ENCODE data around the gene GNG12.

GNG12 gene

DNA sequence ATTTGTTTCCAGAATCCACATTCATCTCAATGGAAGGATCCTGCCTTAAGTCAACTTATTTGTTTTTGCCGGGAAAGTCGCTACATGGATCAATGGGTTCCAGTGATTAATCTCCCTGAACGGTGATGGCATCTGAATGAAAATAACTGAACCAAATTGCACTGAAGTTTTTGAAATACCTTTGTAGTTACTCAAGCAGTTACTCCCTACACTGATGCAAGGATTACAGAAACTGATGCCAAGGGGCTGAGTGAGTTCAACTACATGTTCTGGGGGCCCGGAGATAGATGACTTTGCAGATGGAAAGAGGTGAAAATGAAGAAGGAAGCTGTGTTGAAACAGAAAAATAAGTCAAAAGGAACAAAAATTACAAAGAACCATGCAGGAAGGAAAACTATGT lies 145.6 kb downstream of the GNG12 start:
- H3K27ac ChIP-seq (ENCODE audit: low read depth, low read length), result no peak overlapping the region
- H3K4me3 ChIP-seq (ENCODE audit: low read depth in 1 of 2, low read length in 2 of 2), result peak overlapping the region in 1 of 2 donors; percentile 94
- peak overlapping the region in 1 of 2 donors; percentile 15 for H3K9ac ChIP-seq (ENCODE audit: low read depth in 1 of 2, low read length in 2 of 2)
- peaks cover 27 to 34% of the 10 kb centered on the region in 2 donors for H3K4me1 ChIP-seq (ENCODE audit: control insufficient read depth in 1 of 2, insufficient read depth in 2 of 2, low read length in 2 of 2)
- no peaks in the 10 kb centered on the region for H3K27me3 ChIP-seq (ENCODE audit: control insufficient read depth in 1 of 2, insufficient read depth in 2 of 2, low read length in 2 of 2)
- H3K9me3 ChIP-seq (ENCODE audit: control insufficient read depth in 1 of 2, low read length in 2 of 2), result no peaks in the 10 kb centered on the region
- peaks cover 8 to 17% of the 10 kb centered on the region in 2 donors for H3K36me3 ChIP-seq (ENCODE audit: control insufficient read depth in 1 of 2, insufficient read depth in 2 of 2, low read length in 2 of 2)

DNA sequence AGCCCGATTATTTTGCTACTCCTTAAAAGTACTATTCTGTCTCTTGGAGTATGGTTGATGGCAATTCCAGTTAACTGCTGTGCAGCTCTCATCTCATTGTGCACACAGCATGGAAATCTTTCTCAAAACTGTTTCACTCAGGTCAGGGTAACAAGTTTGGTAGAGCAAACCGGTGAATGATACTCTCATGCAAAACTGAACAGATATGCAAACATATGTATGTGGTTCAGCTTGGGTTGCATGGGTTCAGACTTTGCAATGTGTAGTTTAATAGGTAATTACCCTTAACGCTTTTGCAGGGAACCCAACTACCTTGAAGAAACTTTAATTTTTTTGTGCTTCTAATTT lies 146.1 kb downstream of the GNG12 start:
- H3K27ac ChIP-seq (ENCODE audit: low read depth, low read length), result peak overlapping the region; percentile 34

DNA sequence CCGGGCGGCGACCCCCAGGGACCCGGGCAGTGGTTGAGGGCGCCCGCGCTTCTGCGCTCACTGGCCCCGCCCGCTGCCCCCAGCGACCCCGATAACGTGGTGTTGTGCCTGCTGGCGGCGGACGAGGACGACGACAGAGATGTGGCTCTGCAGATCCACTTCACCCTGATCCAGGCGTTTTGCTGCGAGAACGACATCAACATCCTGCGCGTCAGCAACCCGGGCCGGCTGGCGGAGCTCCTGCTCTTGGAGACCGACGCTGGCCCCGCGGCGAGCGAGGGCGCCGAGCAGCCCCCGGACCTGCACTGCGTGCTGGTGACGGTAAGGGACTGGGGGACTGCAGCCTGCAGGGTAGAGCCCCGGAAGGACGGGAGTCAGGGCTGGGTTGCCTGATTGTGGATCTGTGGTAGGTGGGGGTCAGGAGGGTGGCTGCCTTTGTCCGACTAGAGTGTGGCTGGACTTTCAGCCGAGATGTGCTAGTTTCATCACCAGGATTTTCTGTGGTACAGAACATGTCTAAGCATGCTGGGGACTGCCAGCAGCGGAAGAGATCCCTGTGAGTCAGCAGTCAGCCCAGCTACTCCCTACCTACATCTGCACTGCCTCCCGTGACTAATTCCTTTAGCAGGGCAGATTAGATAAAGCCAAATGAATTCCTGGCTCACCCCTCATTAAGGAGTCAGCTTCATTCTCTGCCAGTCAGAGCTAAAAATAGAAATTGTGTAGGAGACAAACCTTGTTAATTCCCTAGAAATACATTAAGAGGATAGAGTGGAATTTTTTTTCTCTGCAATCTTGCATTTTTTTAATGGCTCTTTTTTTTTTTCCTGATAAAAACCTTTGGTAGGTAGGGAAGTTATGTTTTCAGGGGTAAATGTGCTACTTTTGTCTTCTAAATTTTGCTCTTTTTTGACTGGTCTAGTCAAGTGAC lies 146.7 kb downstream of the GNG12 start:
- H3K9ac ChIP-seq (ENCODE audit: low read depth in 1 of 2, low read length in 2 of 2), result peak overlapping the region; percentile 89 to 97
- no peaks in the 10 kb centered on the region for H3K9me3 ChIP-seq (ENCODE audit: control insufficient read depth in 1 of 2, low read length in 2 of 2)
- H3K36me3 ChIP-seq (ENCODE audit: control insufficient read depth in 1 of 2, insufficient read depth in 2 of 2, low read length in 2 of 2), result peaks cover 8 to 17% of the 10 kb centered on the region in 2 donors
- H3K27ac ChIP-seq (ENCODE audit: low read depth, low read length), result peak overlapping the region; percentile 91
- peak overlapping the region; percentile 82 to 94 for H3K4me3 ChIP-seq (ENCODE audit: low read depth in 1 of 2, low read length in 2 of 2)
- H3K27me3 ChIP-seq (ENCODE audit: control insufficient read depth in 1 of 2, insufficient read depth in 2 of 2, low read length in 2 of 2), result no peaks in the 10 kb centered on the region
- H3K4me1 ChIP-seq (ENCODE audit: control insufficient read depth in 1 of 2, insufficient read depth in 2 of 2, low read length in 2 of 2), result peaks cover 27 to 34% of the 10 kb centered on the region in 2 donors

More for the DNA sequence above, 146.1 kb downstream of the GNG12 start:
- H3K27me3 ChIP-seq (ENCODE audit: control insufficient read depth in 1 of 2, insufficient read depth in 2 of 2, low read length in 2 of 2), result no peaks in the 10 kb centered on the region
- H3K4me1 ChIP-seq (ENCODE audit: control insufficient read depth in 1 of 2, insufficient read depth in 2 of 2, low read length in 2 of 2), result peaks cover 27 to 34% of the 10 kb centered on the region in 2 donors
- peak overlapping the region; percentile 89 to 97 for H3K9ac ChIP-seq (ENCODE audit: low read depth in 1 of 2, low read length in 2 of 2)
- no peaks in the 10 kb centered on the region for H3K9me3 ChIP-seq (ENCODE audit: control insufficient read depth in 1 of 2, low read length in 2 of 2)
- H3K4me3 ChIP-seq (ENCODE audit: low read depth in 1 of 2, low read length in 2 of 2), result peak overlapping the region; percentile 82 to 94
- peaks cover 8 to 17% of the 10 kb centered on the region in 2 donors for H3K36me3 ChIP-seq (ENCODE audit: control insufficient read depth in 1 of 2, insufficient read depth in 2 of 2, low read length in 2 of 2)

DNA sequence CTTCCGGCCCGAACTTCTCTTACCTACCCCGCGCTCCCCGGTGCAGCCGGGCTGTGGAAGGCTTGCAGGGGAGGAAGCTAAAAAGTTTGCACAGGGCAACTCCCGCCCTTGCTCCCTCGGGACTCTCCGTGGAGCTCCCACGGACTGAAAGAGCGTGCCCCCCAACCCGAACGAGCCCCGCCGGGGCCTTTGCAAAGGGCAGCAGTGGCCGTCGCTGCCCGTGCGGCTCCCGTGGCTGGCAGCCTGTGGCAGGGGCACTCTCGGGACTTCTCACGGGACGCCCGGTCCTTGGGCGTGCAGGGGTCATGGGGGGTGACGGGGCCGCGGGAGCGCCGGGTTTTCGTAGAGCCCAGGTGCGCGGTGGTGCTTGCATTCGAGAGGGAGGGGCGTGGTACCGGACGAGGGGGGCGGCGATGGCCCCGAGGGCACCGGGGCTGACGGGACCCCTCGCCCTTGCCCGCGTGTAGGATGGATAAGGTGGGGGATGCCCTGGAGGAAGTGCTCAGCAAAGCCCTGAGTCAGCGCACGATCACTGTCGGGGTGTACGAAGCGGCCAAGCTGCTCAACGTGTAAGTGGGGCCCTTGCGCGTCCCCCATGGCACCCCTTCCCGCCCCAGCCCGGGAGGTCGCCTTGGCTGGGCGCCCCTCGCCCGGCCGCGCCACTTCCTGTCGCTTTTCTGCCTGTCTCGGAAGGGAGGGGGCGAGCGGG lies 147.6 kb downstream of the GNG12 start:
- peak overlapping the region; percentile 82 to 94 for H3K4me3 ChIP-seq (ENCODE audit: low read depth in 1 of 2, low read length in 2 of 2)
- peaks cover 27 to 34% of the 10 kb centered on the region in 2 donors for H3K4me1 ChIP-seq (ENCODE audit: control insufficient read depth in 1 of 2, insufficient read depth in 2 of 2, low read length in 2 of 2)
- H3K36me3 ChIP-seq (ENCODE audit: control insufficient read depth in 1 of 2, insufficient read depth in 2 of 2, low read length in 2 of 2), result peaks cover 8 to 17% of the 10 kb centered on the region in 2 donors

DNA sequence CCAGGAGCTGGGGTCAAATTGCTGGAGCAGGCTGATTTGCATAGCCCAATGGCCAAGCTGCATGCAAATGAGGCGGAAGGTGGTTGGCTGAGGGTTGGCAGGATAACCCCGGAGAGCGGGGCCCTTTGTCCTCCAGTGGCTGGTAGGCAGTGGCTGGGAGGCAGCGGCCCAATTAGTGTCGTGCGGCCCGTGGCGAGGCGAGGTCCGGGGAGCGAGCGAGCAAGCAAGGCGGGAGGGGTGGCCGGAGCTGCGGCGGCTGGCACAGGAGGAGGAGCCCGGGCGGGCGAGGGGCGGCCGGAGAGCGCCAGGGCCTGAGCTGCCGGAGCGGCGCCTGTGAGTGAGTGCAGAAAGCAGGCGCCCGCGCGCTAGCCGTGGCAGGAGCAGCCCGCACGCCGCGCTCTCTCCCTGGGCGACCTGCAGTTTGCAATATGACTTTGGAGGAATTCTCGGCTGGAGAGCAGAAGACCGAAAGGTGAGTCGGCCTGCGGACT lies 148.2 kb downstream of the GNG12 start, which contains the start of gene GADD45A:
Gene GADD45A, plus strand, starts transcription at position 135 of the 491 bp plus-strand sequence. Its CDS starts 294 bp downstream, at position 429.
- no peaks in the 10 kb centered on the region for H3K9me3 ChIP-seq (ENCODE audit: control insufficient read depth in 1 of 2, low read length in 2 of 2)
- H3K27me3 ChIP-seq (ENCODE audit: control insufficient read depth in 1 of 2, insufficient read depth in 2 of 2, low read length in 2 of 2), result no peaks in the 10 kb centered on the region
- peaks cover 8 to 17% of the 10 kb centered on the region in 2 donors for H3K36me3 ChIP-seq (ENCODE audit: control insufficient read depth in 1 of 2, insufficient read depth in 2 of 2, low read length in 2 of 2)
- peak within 1 kb of the TSS; percentile 89 to 97 for H3K9ac ChIP-seq (ENCODE audit: low read depth in 1 of 2, low read length in 2 of 2)
- peak within 1 kb of the TSS; percentile 82 to 94 for H3K4me3 ChIP-seq (ENCODE audit: low read depth in 1 of 2, low read length in 2 of 2)
- peak within 1 kb of the TSS; percentile 91 for H3K27ac ChIP-seq (ENCODE audit: low read depth, low read length)
- H3K4me1 ChIP-seq (ENCODE audit: control insufficient read depth in 1 of 2, insufficient read depth in 2 of 2, low read length in 2 of 2), result peaks cover 27 to 34% of the 10 kb centered on the region in 2 donors

More for the DNA sequence above, 147.6 kb downstream of the GNG12 start:
- peak overlapping the region; percentile 89 to 97 for H3K9ac ChIP-seq (ENCODE audit: low read depth in 1 of 2, low read length in 2 of 2)
- no peaks in the 10 kb centered on the region for H3K27me3 ChIP-seq (ENCODE audit: control insufficient read depth in 1 of 2, insufficient read depth in 2 of 2, low read length in 2 of 2)
- H3K9me3 ChIP-seq (ENCODE audit: control insufficient read depth in 1 of 2, low read length in 2 of 2), result no peaks in the 10 kb centered on the region
- H3K27ac ChIP-seq (ENCODE audit: low read depth, low read length), result peak overlapping the region; percentile 91

DNA sequence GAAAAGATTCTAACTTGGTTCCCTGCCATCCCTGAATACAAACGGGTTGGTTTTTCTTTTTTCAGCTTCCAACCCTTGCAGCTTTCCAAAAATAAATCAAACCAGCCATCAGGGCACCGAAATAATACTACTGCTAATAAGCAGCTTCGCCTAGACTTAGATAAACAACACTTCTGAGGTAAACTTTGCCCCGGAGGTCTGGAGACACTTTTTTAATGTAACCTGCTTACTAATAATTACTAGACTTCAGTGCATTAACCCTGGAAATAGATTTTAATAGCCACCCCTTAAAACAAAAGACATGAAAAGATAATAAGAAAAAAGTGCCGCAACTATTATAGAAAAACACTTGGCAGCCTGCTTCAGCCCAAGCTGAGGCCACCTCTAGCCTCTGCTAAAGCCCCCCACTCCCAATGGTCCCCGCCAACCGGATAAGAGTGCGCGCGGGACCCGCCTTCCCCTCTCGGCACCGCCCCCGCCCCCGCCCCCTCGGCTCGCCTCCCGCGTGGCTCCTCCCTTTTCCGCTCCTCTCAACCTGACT lies 148.7 kb downstream of the GNG12 start:
- Histone ChIP-seq H3K27ac (ENCODE audit: low read depth, low read length) (peak overlapping the region; percentile 22), H3K27me3 (ENCODE audit: control insufficient read depth in 1 of 2, insufficient read depth in 2 of 2, low read length in 2 of 2) (no peaks in the 10 kb centered on the region), H3K36me3 (ENCODE audit: control insufficient read depth in 1 of 2, insufficient read depth in 2 of 2, low read length in 2 of 2) (peaks cover 8 to 17% of the 10 kb centered on the region in 2 donors), H3K9me3 (ENCODE audit: control insufficient read depth in 1 of 2, low read length in 2 of 2) (no peaks in the 10 kb centered on the region), H3K4me3 (ENCODE audit: low read depth in 1 of 2, low read length in 2 of 2) (peak overlapping the region; percentile 53 to 63), H3K4me1 (ENCODE audit: control insufficient read depth in 1 of 2, insufficient read depth in 2 of 2, low read length in 2 of 2) (peaks cover 27 to 34% of the 10 kb centered on the region in 2 donors), H3K9ac (ENCODE audit: low read depth in 1 of 2, low read length in 2 of 2) (peak overlapping the region; percentile 35 to 60)

DNA sequence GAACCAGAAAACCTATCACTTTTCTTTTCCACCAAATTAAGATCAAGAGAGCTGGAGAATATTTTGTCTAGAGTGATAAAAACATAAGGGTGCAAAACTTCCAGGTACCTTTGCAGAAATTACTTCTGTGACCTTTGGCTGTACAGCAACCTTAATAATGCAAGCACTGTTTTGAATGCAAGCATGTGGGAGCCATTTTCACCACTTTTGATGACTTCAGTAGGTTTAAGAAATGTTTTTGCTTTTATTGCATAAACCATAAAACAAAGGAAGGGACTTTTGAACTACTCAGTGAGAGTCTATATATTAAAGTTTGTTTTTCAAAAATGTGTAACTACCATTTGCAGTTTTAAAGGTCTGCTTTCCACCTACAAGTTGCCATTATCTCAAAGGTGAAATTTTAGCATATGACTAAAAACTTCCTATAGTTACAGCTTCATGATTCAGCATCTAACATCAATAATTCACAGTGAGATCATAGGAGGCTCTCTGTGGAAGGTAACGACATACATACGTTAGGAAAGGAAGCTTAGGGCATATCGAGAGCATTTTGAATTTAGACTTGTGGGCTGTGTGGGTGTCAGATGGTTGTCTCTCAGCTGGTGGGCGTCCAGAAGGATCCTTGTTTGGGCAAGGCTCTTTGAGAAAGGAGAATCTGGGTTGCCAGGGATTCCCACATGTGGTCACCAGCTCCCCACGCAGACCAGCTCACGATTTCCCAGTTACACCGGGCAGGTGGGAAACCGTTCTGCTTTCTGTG lies 149.3 kb downstream of the GNG12 start:
- peak overlapping the region; percentile 53 to 63 for H3K4me3 ChIP-seq (ENCODE audit: low read depth in 1 of 2, low read length in 2 of 2)
- peak overlapping the region; percentile 22 for H3K27ac ChIP-seq (ENCODE audit: low read depth, low read length)
- H3K9ac ChIP-seq (ENCODE audit: low read depth in 1 of 2, low read length in 2 of 2), result peak overlapping the region; percentile 35 to 60

DNA sequence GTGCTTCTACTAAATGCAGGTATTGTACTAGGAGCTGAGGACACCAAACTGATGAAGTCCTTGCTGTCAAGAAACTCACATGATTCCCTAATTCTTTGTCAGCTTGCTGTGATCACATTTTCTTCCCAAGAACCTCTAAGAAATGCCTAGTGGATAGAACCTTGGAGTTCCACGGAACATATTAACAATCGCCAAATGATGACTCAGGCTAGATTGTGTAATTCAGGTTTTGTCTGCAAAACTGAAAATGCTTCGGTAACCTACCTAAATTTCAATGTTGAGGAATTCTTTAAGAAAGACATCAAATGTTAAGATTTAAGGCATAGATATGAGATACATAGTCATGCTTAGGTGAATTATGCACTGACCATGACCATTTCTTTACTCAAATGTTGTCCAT lies 150.0 kb downstream of the GNG12 start:
- no peak overlapping the region for H3K4me3 ChIP-seq (ENCODE audit: low read depth in 1 of 2, low read length in 2 of 2)
- no peak overlapping the region for H3K9ac ChIP-seq (ENCODE audit: low read depth in 1 of 2, low read length in 2 of 2)
- H3K27me3 ChIP-seq (ENCODE audit: control insufficient read depth in 1 of 2, insufficient read depth in 2 of 2, low read length in 2 of 2), result no peaks in the 10 kb centered on the region
- H3K9me3 ChIP-seq (ENCODE audit: control insufficient read depth in 1 of 2, low read length in 2 of 2), result no peaks in the 10 kb centered on the region
- H3K36me3 ChIP-seq (ENCODE audit: control insufficient read depth in 1 of 2, insufficient read depth in 2 of 2, low read length in 2 of 2), result peaks cover 0 to 7% of the 10 kb centered on the region in 2 donors
- H3K4me1 ChIP-seq (ENCODE audit: control insufficient read depth in 1 of 2, insufficient read depth in 2 of 2, low read length in 2 of 2), result peaks cover 23 to 29% of the 10 kb centered on the region in 2 donors
- H3K27ac ChIP-seq (ENCODE audit: low read depth, low read length), result no peak overlapping the region

More for the DNA sequence above, 149.3 kb downstream of the GNG12 start:
- Histone ChIP-seq H3K9me3 (ENCODE audit: control insufficient read depth in 1 of 2, low read length in 2 of 2) (no peaks in the 10 kb centered on the region), H3K36me3 (ENCODE audit: control insufficient read depth in 1 of 2, insufficient read depth in 2 of 2, low read length in 2 of 2) (peaks cover 6 to 13% of the 10 kb centered on the region in 2 donors), H3K27me3 (ENCODE audit: control insufficient read depth in 1 of 2, insufficient read depth in 2 of 2, low read length in 2 of 2) (no peaks in the 10 kb centered on the region), H3K4me1 (ENCODE audit: control insufficient read depth in 1 of 2, insufficient read depth in 2 of 2, low read length in 2 of 2) (peaks cover 27 to 34% of the 10 kb centered on the region in 2 donors)

DNA sequence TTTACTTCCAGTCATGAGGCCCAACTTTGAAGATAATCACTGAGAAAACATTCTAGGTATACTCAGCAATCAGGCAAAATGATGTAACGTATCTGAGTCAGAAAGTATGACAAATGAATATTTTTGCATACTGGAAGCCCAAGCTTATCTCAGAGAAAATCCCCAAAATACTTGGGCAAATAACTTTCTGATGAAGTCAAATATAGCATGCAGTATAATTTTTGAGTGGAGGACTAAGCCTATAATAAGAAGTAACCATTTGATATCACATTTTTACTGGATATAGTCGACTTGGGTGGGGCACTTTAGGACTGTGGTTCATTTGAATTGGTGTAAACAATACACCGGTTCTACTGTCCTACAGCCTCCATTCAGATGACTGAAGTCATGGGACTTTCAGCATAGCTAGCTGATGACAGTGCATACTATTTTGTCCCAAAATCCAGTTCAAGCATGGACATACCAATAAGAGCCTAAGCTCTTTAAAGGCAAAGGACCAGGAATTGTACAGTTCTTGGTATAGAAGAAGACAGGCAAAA lies 150.5 kb downstream of the GNG12 start:
- Histone ChIP-seq H3K27ac (ENCODE audit: low read depth, low read length) (no peak overlapping the region), H3K36me3 (ENCODE audit: control insufficient read depth in 1 of 2, insufficient read depth in 2 of 2, low read length in 2 of 2) (peaks cover 0 to 2% of the 10 kb centered on the region in 2 donors), H3K4me3 (ENCODE audit: low read depth in 1 of 2, low read length in 2 of 2) (no peak overlapping the region)

More for the DNA sequence above, 150.5 kb downstream of the GNG12 start:
- no peak overlapping the region for H3K9ac ChIP-seq (ENCODE audit: low read depth in 1 of 2, low read length in 2 of 2)
- H3K9me3 ChIP-seq (ENCODE audit: control insufficient read depth in 1 of 2, low read length in 2 of 2), result no peaks in the 10 kb centered on the region
- H3K27me3 ChIP-seq (ENCODE audit: control insufficient read depth in 1 of 2, insufficient read depth in 2 of 2, low read length in 2 of 2), result no peaks in the 10 kb centered on the region
- peaks cover 20 to 27% of the 10 kb centered on the region in 2 donors for H3K4me1 ChIP-seq (ENCODE audit: control insufficient read depth in 1 of 2, insufficient read depth in 2 of 2, low read length in 2 of 2)

Data from duodenal mucosa (tissue), 2 donors.